ENCODE results near the gene TAL1.

TAL1 gene

DNA sequence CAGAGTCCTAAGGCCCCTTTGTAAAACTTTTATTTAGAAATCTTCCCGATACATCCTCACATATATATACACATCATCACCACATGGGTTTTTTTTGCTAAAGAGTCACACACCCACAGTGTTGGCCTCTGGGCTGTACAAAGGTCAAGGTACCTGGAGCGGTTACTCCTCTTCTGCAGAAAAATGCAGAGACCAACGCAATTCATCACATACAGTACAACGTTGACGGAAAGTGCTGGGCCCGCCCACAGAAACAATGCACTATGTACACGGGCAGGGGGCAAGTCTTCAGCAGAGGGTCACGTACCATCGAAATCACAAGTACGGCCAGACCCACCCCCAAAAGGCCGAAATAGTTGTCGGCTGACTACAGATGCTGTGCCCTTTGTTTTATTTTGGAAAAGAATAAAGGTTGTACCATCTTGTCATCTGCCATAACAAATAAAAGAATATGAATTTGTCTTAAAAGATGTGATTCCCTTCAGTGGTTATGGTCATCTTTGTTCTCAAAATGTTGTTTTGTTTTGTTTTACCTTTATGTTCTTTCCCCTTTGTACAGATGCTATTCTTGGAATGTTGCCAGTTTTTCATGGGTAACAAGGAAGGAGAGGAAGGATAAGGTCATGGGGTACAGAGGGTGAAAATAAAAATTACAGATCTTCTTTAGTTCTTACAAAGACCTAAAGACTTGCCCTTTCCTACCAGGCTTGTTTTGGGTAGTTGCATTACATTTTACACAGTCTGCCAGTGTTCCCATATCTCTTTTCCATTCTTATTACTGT, 15.6 kb downstream of the TAL1 start:
- Histone ChIP-seq H3K23ac (ENCODE audit: low read depth, low read length, poor library complexity) (no peak overlapping the region), H2BK15ac (ENCODE audit: low read length) (no peak overlapping the region), H2BK5ac (ENCODE audit: low read length) (no peak overlapping the region), H3K4me2 (ENCODE audit: insufficient read depth, low read length, poor library complexity, severe bottlenecking) (no peak overlapping the region), H2BK12ac (ENCODE audit: low read length) (no peak overlapping the region), H4K8ac (ENCODE audit: low read depth, low read length) (no peak overlapping the region), H3K18ac (ENCODE audit: low read length) (no peak overlapping the region), H4K91ac (ENCODE audit: low read depth, low read length, poor library complexity) (no peak overlapping the region), H2AFZ (ENCODE audit: low read length) (no peak overlapping the region), H3K9ac (ENCODE audit: low read depth, low read length, poor library complexity) (no peak overlapping the region), H3K27me3 (ENCODE audit: control insufficient read depth in 3 of 3, insufficient read depth in 3 of 3, low read depth in 1 of 3, low read length in 3 of 3) (peaks cover 0 to 79% (median 3%) of the 10 kb centered on the region in 3 experiments), H3K14ac (ENCODE audit: low read length) (no peak overlapping the region), H3K4me1 (ENCODE audit: control insufficient read depth in 2 of 2, insufficient read depth in 1 of 2, low read depth in 1 of 2, low read length in 2 of 2) (peaks cover 1 to 3% of the 10 kb centered on the region in 2 donors), H3K79me1 (ENCODE audit: low read depth, low read length) (no peaks in the 10 kb centered on the region), H3K9me3 (replicated peaks in 1 of 2; ENCODE audit: control insufficient read depth in 2 of 2, insufficient read depth in 1 of 2, low read depth in 1 of 2, low read length in 2 of 2) (no peaks in the 10 kb centered on the region), H3K27ac (replicated peaks; ENCODE audit: low read length) (no peak overlapping the region), H2AK5ac (ENCODE audit: low read depth, low read length) (no peak overlapping the region), H3K4me3 (ENCODE audit: low read length in 2 of 2) (no peak overlapping the region), H3K36me3 (replicated peaks in 1 of 2; ENCODE audit: control insufficient read depth in 2 of 2, insufficient read depth in 2 of 2, low read length in 2 of 2) (no peaks in the 10 kb centered on the region), H3K4ac (ENCODE audit: low read length) (no peak overlapping the region), H2BK120ac (ENCODE audit: low read depth, low read length) (no peak overlapping the region)
- no CpG with 5 or more reads among the region's 12 CpGs for WGBS, 2 donors (ENCODE audit: extremely low coverage in 2 of 2, insufficient read length in 2 of 2, insufficient replicate concordance in 1 of 2)
- no peak for DNase-seq (ENCODE audit: low spot score)

DNA sequence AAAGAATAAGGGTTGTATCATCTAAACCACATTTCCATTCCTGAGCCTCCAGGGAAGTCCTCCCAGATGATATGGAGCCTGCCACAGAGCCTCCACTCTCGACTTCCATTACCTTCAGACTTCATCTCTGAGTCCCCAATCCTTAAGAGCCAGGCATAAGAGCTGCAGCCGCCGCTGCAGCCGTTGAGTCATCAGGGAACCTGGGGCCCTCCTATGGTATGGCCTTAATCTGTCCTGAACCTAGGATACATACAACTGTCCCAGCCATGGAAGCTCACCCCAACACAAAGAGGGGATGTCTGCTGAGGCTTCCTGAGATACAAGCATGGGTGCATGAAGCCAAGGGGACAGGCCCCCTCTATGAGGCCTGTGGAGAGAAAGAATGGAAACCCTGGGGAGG, 16.3 kb downstream of the TAL1 start:
- no peak overlapping the region for H3K23ac ChIP-seq (ENCODE audit: low read depth, low read length, poor library complexity)
- no peak overlapping the region for H3K4me3 ChIP-seq (ENCODE audit: low read length in 2 of 2)
- no peak overlapping the region for H3K4ac ChIP-seq (ENCODE audit: low read length)
- H2AK5ac ChIP-seq (ENCODE audit: low read depth, low read length): no peak overlapping the region
- H4K91ac ChIP-seq (ENCODE audit: low read depth, low read length, poor library complexity): no peak overlapping the region
- no peak overlapping the region for H3K9ac ChIP-seq (ENCODE audit: low read depth, low read length, poor library complexity)
- no peaks in the 10 kb centered on the region for H3K79me1 ChIP-seq (ENCODE audit: low read depth, low read length)
- H2AFZ ChIP-seq (ENCODE audit: low read length): no peak overlapping the region
- H3K36me3 ChIP-seq (replicated peaks in 1 of 2; ENCODE audit: control insufficient read depth in 2 of 2, insufficient read depth in 2 of 2, low read length in 2 of 2): no peaks in the 10 kb centered on the region
- no peak overlapping the region for H3K4me2 ChIP-seq (ENCODE audit: insufficient read depth, low read length, poor library complexity, severe bottlenecking)
- peaks cover 0 to 75% (median 3%) of the 10 kb centered on the region in 3 experiments for H3K27me3 ChIP-seq (ENCODE audit: control insufficient read depth in 3 of 3, insufficient read depth in 3 of 3, low read depth in 1 of 3, low read length in 3 of 3)
- H2BK5ac ChIP-seq (ENCODE audit: low read length): no peak overlapping the region
- no peak overlapping the region for H2BK15ac ChIP-seq (ENCODE audit: low read length)
- no peak for DNase-seq (ENCODE audit: low spot score)
- no peak overlapping the region for H4K8ac ChIP-seq (ENCODE audit: low read depth, low read length)
- H2BK12ac ChIP-seq (ENCODE audit: low read length): no peak overlapping the region
- no peaks in the 10 kb centered on the region for H3K9me3 ChIP-seq (replicated peaks in 1 of 2; ENCODE audit: control insufficient read depth in 2 of 2, insufficient read depth in 1 of 2, low read depth in 1 of 2, low read length in 2 of 2)
- WGBS, 2 donors (ENCODE audit: extremely low coverage in 2 of 2, insufficient read length in 2 of 2, insufficient replicate concordance in 1 of 2): no CpG with 5 or more reads among the region's 4 CpGs
- peaks cover 1 to 4% of the 10 kb centered on the region in 2 donors for H3K4me1 ChIP-seq (ENCODE audit: control insufficient read depth in 2 of 2, insufficient read depth in 1 of 2, low read depth in 1 of 2, low read length in 2 of 2)
- no peak overlapping the region for H3K14ac ChIP-seq (ENCODE audit: low read length)
- H3K18ac ChIP-seq (ENCODE audit: low read length): no peak overlapping the region
- no peak overlapping the region for H3K27ac ChIP-seq (replicated peaks; ENCODE audit: low read length)
- no peak overlapping the region for H2BK120ac ChIP-seq (ENCODE audit: low read depth, low read length)

DNA sequence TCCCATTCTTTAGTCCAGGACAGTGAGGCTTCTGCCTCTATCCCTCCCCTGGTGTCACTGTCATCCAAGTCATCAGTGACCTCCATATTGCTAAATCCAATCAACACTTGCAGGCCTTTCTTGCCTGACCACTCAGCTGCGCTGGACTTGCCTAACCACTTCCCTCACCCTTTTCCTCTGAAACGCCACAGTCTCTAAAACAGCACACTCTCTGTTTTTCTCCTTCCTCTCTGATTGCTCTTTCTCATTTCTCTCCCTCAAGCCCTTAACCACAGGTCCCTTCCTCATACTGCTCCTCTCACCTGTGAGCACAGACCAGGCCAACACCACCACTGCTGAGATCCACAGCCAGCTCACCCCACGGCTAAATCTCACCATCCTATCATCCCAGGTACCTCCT, 17.5 kb downstream of the TAL1 start:
- Histone ChIP-seq H3K4me2 (ENCODE audit: insufficient read depth, low read length, poor library complexity, severe bottlenecking) (no peak overlapping the region), H3K23ac (ENCODE audit: low read depth, low read length, poor library complexity) (no peak overlapping the region), H2BK120ac (ENCODE audit: low read depth, low read length) (no peak overlapping the region), H3K9ac (ENCODE audit: low read depth, low read length, poor library complexity) (no peak overlapping the region), H4K8ac (ENCODE audit: low read depth, low read length) (no peak overlapping the region), H3K36me3 (replicated peaks in 1 of 2; ENCODE audit: control insufficient read depth in 2 of 2, insufficient read depth in 2 of 2, low read length in 2 of 2) (no peaks in the 10 kb centered on the region), H3K27me3 (ENCODE audit: control insufficient read depth in 3 of 3, insufficient read depth in 3 of 3, low read depth in 1 of 3, low read length in 3 of 3) (peaks cover 0 to 75% (median 2%) of the 10 kb centered on the region in 3 experiments), H3K4me1 (ENCODE audit: control insufficient read depth in 2 of 2, insufficient read depth in 1 of 2, low read depth in 1 of 2, low read length in 2 of 2) (peaks cover 1 to 4% of the 10 kb centered on the region in 2 donors), H3K9me3 (replicated peaks in 1 of 2; ENCODE audit: control insufficient read depth in 2 of 2, insufficient read depth in 1 of 2, low read depth in 1 of 2, low read length in 2 of 2) (no peaks in the 10 kb centered on the region), H3K4me3 (ENCODE audit: low read length in 2 of 2) (peak overlapping the region in 1 of 2 donors; percentile 38), H4K91ac (ENCODE audit: low read depth, low read length, poor library complexity) (no peak overlapping the region), H2BK12ac (ENCODE audit: low read length) (no peak overlapping the region), H3K4ac (ENCODE audit: low read length) (no peak overlapping the region), H3K79me1 (ENCODE audit: low read depth, low read length) (no peaks in the 10 kb centered on the region), H3K18ac (ENCODE audit: low read length) (no peak overlapping the region), H2BK15ac (ENCODE audit: low read length) (no peak overlapping the region), H2AFZ (ENCODE audit: low read length) (no peak overlapping the region), H3K27ac (replicated peaks; ENCODE audit: low read length) (no peak overlapping the region), H2AK5ac (ENCODE audit: low read depth, low read length) (no peak overlapping the region), H2BK5ac (ENCODE audit: low read length) (no peak overlapping the region), H3K14ac (ENCODE audit: low read length) (no peak overlapping the region)
- no CpG with 5 or more reads among the region's 3 CpGs for WGBS, 2 donors (ENCODE audit: extremely low coverage in 2 of 2, insufficient read length in 2 of 2, insufficient replicate concordance in 1 of 2)
- DNase-seq (ENCODE audit: low spot score): no peak

DNA sequence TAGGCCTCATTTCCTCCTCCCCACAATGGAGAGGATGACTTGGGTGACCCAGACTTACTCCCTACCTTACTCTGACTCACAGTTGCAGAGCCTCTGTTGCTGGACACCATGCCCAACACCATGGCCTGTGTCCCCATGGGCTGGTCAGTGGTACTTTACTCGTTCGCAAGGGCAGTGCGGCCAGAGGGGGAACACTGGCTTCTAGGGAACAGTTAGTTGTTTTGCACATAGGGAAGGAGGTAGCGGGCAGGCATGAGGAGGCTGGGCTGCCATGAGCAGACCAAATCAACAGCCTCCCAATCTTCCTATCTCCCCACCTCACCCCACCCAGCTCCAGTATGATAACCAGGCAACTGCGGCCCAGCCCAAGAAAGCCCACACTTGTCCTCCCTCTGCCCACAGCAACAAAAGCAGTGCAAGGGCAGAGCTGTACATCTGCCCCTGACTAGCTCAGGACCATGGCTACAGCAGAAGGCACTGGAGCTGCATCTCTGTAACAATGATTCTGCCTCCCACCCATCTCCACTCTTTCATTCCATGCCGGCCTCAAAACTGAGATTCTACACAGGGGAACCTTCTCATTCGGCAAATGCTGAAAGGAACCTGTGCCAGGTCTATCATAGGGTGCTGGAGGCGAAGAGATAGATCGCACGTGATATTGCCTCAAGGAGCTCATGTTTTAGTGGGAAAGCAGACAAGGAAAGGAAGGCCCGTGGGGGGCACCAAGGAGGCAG, 18.6 kb downstream of the TAL1 start:
- H3K79me1 ChIP-seq (ENCODE audit: low read depth, low read length): no peaks in the 10 kb centered on the region
- no peak overlapping the region for H3K4me2 ChIP-seq (ENCODE audit: insufficient read depth, low read length, poor library complexity, severe bottlenecking)
- H2BK12ac ChIP-seq (ENCODE audit: low read length): no peak overlapping the region
- H3K9ac ChIP-seq (ENCODE audit: low read depth, low read length, poor library complexity): no peak overlapping the region
- H3K27ac ChIP-seq (replicated peaks; ENCODE audit: low read length): no peak overlapping the region
- no peak overlapping the region for H3K4me3 ChIP-seq (ENCODE audit: low read length in 2 of 2)
- peaks cover 0 to 73% (median 14%) of the 10 kb centered on the region in 3 experiments for H3K27me3 ChIP-seq (ENCODE audit: control insufficient read depth in 3 of 3, insufficient read depth in 3 of 3, low read depth in 1 of 3, low read length in 3 of 3)
- H3K4ac ChIP-seq (ENCODE audit: low read length): no peak overlapping the region
- no peaks in the 10 kb centered on the region for H3K36me3 ChIP-seq (replicated peaks in 1 of 2; ENCODE audit: control insufficient read depth in 2 of 2, insufficient read depth in 2 of 2, low read length in 2 of 2)
- H4K91ac ChIP-seq (ENCODE audit: low read depth, low read length, poor library complexity): no peak overlapping the region
- H3K23ac ChIP-seq (ENCODE audit: low read depth, low read length, poor library complexity): no peak overlapping the region
- H2BK15ac ChIP-seq (ENCODE audit: low read length): no peak overlapping the region
- no peak overlapping the region for H4K8ac ChIP-seq (ENCODE audit: low read depth, low read length)
- H2AK5ac ChIP-seq (ENCODE audit: low read depth, low read length): no peak overlapping the region
- H3K14ac ChIP-seq (ENCODE audit: low read length): no peak overlapping the region
- H3K18ac ChIP-seq (ENCODE audit: low read length): no peak overlapping the region
- H3K9me3 ChIP-seq (replicated peaks in 1 of 2; ENCODE audit: control insufficient read depth in 2 of 2, insufficient read depth in 1 of 2, low read depth in 1 of 2, low read length in 2 of 2): no peaks in the 10 kb centered on the region
- H3K4me1 ChIP-seq (ENCODE audit: control insufficient read depth in 2 of 2, insufficient read depth in 1 of 2, low read depth in 1 of 2, low read length in 2 of 2): peaks cover 8% of the 10 kb centered on the region in 2 donors
- H2AFZ ChIP-seq (ENCODE audit: low read length): no peak overlapping the region
- no peak overlapping the region for H2BK120ac ChIP-seq (ENCODE audit: low read depth, low read length)
- WGBS, 2 donors (ENCODE audit: extremely low coverage in 2 of 2, insufficient read length in 2 of 2, insufficient replicate concordance in 1 of 2): no CpG with 5 or more reads among the region's 11 CpGs
- H2BK5ac ChIP-seq (ENCODE audit: low read length): no peak overlapping the region
- no peak for DNase-seq (ENCODE audit: low spot score)
